SK-N-SH treated with all-trans-retinoic acid at 6 μM for 48 hours (cell line): ENCODE measurements around the gene TRA2A.

ENCODE experiments used
- ATAC-seq: fragments of 200-7000 bp; cut with Tn5 transposase; 3 replicates; pipeline ENCODE4 v1.9.1; 2020; ENCODE audit warnings: mild to moderate bottlenecking, moderate library complexity
- ARNTL ChIP-seq: fragments of 450-650 bp; formaldehyde crosslinking; IDR thresholded peaks from 2 replicates; pipeline ENCODE4 v1.5.0; 2020; ENCODE audit warnings: low read depth, mild to moderate bottlenecking, moderate library complexity, borderline replicate concordance
- CREB5 ChIP-seq: fragments of 250-450 bp; sonication (Bioruptor Pico); IDR thresholded peaks from 2 replicates; pipeline ENCODE4 v1.5.1; 2020; ENCODE audit warnings: low read depth, mild to moderate bottlenecking, moderate library complexity
- CSDC2 ChIP-seq: fragments of 250-450 bp; sonication (Bioruptor Pico); IDR thresholded peaks from 2 replicates; pipeline ENCODE4 v1.5.0; 2020; ENCODE audit warnings: mild to moderate bottlenecking, moderate library complexity
- CSRNP3 ChIP-seq: fragments of 250-450 bp; sonication (Bioruptor Pico); IDR thresholded peaks from 2 replicates; pipeline ENCODE4 v1.5.1; 2021; ENCODE audit warnings: mild to moderate bottlenecking, moderate library complexity
- ESRRG ChIP-seq: fragments of 250-450 bp; sonication (Bioruptor Pico); IDR thresholded peaks from 2 replicates; pipeline ENCODE4 v1.6.1; 2021; ENCODE audit warnings: mild to moderate bottlenecking
- GLIS3 ChIP-seq: fragments of 250-450 bp; sonication (Bioruptor Pico); IDR thresholded peaks from 2 replicates; pipeline ENCODE4 v1.5.0; 2020; ENCODE audit warnings: mild to moderate bottlenecking, moderate library complexity
- ISL1 ChIP-seq: fragments of 250-450 bp; sonication (Bioruptor Pico); IDR thresholded peaks from 2 replicates; pipeline ENCODE4 v2.1.2; 2022; ENCODE audit warnings: mild to moderate bottlenecking, moderate library complexity
- OSR1 ChIP-seq: fragments of 250-450 bp; sonication (Bioruptor Pico); IDR thresholded peaks from 2 replicates; pipeline ENCODE4 v1.8.0; 2022; ENCODE audit warnings: moderate library complexity, mild to moderate bottlenecking, inconsistent platforms
- PATZ1 ChIP-seq: fragments of 250-450 bp; sonication (Bioruptor Pico); IDR thresholded peaks from 2 replicates; pipeline ENCODE4 v1.8.0; 2020; ENCODE audit warnings: mild to moderate bottlenecking, moderate library complexity, borderline replicate concordance
- POU6F1 ChIP-seq: fragments of 250-450 bp; sonication (Bioruptor Pico); IDR thresholded peaks from 2 replicates; pipeline ENCODE4 v1.8.0; 2021; ENCODE audit warnings: low read depth, mild to moderate bottlenecking, moderate library complexity, borderline replicate concordance
- RARB ChIP-seq: fragments of 250-450 bp; sonication (Bioruptor Pico); IDR thresholded peaks from 2 replicates; pipeline ENCODE4 v1.8.0; 2021; ENCODE audit warnings: mild to moderate bottlenecking, moderate library complexity
- SNAI2 ChIP-seq: fragments of 250-450 bp; sonication (Bioruptor Pico); IDR thresholded peaks from 2 replicates; pipeline ENCODE4 v1.5.0; 2020; ENCODE audit warnings: mild to moderate bottlenecking, moderate library complexity
- TOX ChIP-seq: fragments of 250-450 bp; sonication (Bioruptor Pico); IDR thresholded peaks from 2 replicates; pipeline ENCODE4 v1.8.0; 2021; ENCODE audit warnings: mild to moderate bottlenecking, moderate library complexity, borderline replicate concordance
- TSHZ2 ChIP-seq: fragments of 250-450 bp; sonication (Bioruptor Pico); IDR thresholded peaks from 2 replicates; pipeline ENCODE4 v1.5.0; 2020; ENCODE audit warnings: mild to moderate bottlenecking, moderate library complexity
- ZC3H10 ChIP-seq: fragments of 250-450 bp; sonication (Bioruptor Pico); IDR thresholded peaks from 2 replicates; pipeline ENCODE4 v1.5.1; 2021; ENCODE audit warnings: mild to moderate bottlenecking, moderate library complexity
- ZFP3 ChIP-seq: fragments of 250-450 bp; sonication (Bioruptor Pico); IDR thresholded peaks from 2 replicates; pipeline ENCODE4 v1.5.0; 2020; ENCODE audit warnings: mild to moderate bottlenecking, moderate library complexity
- ZNF565 ChIP-seq: fragments of 450-650 bp; formaldehyde crosslinking; conservative IDR thresholded peaks from 2 replicates; pipeline ENCODE4 v1.5.0; 2020; ENCODE audit warnings: low read depth, mild to moderate bottlenecking, moderate library complexity
- ZNF70 ChIP-seq: fragments of 450-650 bp; formaldehyde crosslinking; IDR thresholded peaks from 2 replicates; pipeline ENCODE4 v1.5.0; 2020; ENCODE audit warnings: mild to moderate bottlenecking, moderate library complexity

Gene TRA2A

GRCh38 chr7:23531794-23532489 lies at the start of gene TRA2A:
TSS of gene TRA2A (minus strand) at chr7:23531981. CDS start at chr7:23531824, 157 bp downstream.
- ATAC-seq: peak; percentile 94
- no peak; the same call in 1 of the 2 replicates for TF ChIP-seq ISL1 (CRISPR knock-in tag)
- TF ChIP-seq ARNTL (CRISPR knock-in tag): no peak
- no peak for TF ChIP-seq PATZ1
- TF ChIP-seq ZC3H10 (CRISPR knock-in tag): no peak
- TF ChIP-seq TSHZ2 (CRISPR knock-in tag): peak; percentile 85
- peak; percentile 6; the same call in 1 of the 2 replicates for TF ChIP-seq ZFP3 (CRISPR knock-in tag)
- TF ChIP-seq TOX (CRISPR knock-in tag): no peak
- no peak for TF ChIP-seq ESRRG
- no peak for TF ChIP-seq ZNF565 (CRISPR knock-in tag)
- no peak for TF ChIP-seq CSRNP3 (CRISPR knock-in tag)
- peak; percentile 52 for TF ChIP-seq ZNF70 (CRISPR knock-in tag)
- TF ChIP-seq OSR1 (CRISPR knock-in tag): no peak
- no peak for TF ChIP-seq POU6F1 (CRISPR knock-in tag)
- TF ChIP-seq RARB (CRISPR knock-in tag): peak; percentile 64; the same call in 1 of the 2 replicates
- TF ChIP-seq CREB5 (CRISPR knock-in tag): no peak
- TF ChIP-seq SNAI2 (CRISPR knock-in tag): no peak
- no peak; the same call in 1 of the 2 replicates for TF ChIP-seq CSDC2 (CRISPR knock-in tag)

- no peak for TF ChIP-seq PATZ1
- no peak for TF ChIP-seq GLIS3
- TF ChIP-seq ZNF565 (CRISPR knock-in tag): no peak
- TF ChIP-seq ZC3H10 (CRISPR knock-in tag): no peak
- peak; percentile 100 for ATAC-seq
Measured at GRCh38 chr7:23570592-23571200, 38.9 kb upstream of the TRA2A start.
